PC-3 (cell line): ENCODE measurements around the gene ZC3H12C.

Experiments used
- CTCF ChIP-seq: fragments of 300-600 bp; sonication (generic); conservative IDR thresholded peaks from 2 replicates; pipeline ENCODE4 v1.5.1; 2017; ENCODE audit warnings: antibody characterized with exemption, low read depth, mild to moderate bottlenecking, low read length
- EZH2 ChIP-seq: fragments of 300-600 bp; sonication (generic); IDR thresholded peaks from one replicate; pipeline ENCODE4 v1.6.1; 2017; ENCODE audit warnings: antibody characterized with exemption, mild to moderate bottlenecking, low read length; ENCODE audit not compliant: unreplicated experiment
- EZH2phosphoT487 ChIP-seq: fragments of 300-600 bp; sonication (generic); IDR thresholded peaks from 2 replicates; pipeline ENCODE4 v1.6.1; 2018; ENCODE audit warnings: mild to moderate bottlenecking, antibody characterized with exemption, low read length, borderline replicate concordance

GRCh38 chr11:110050201-110050506 is 43.0 kb upstream of the ZC3H12C start:
- TF ChIP-seq CTCF (no peak), EZH2 (no peak), EZH2phosphoT487 (no peak)
